Mucosa of stomach (tissue), 1 donor: ENCODE data around the gene MCUR1.

ENCODE experiments used
- H3K27me3 ChIP-seq: one replicate; pipeline ENCODE4 v1.7.0; 2013; ENCODE audit warnings: mild to moderate bottlenecking, low read length; ENCODE audit not compliant: control insufficient read depth, insufficient read depth
- H3K36me3 ChIP-seq: one replicate; pipeline ENCODE4 v1.7.0; 2013; ENCODE audit warnings: low read length; ENCODE audit not compliant: control insufficient read depth, insufficient read depth
- H3K4me1 ChIP-seq: one replicate; pipeline ENCODE4 v1.7.0; 2013; ENCODE audit warnings: mild to moderate bottlenecking, low read length; ENCODE audit not compliant: control insufficient read depth, insufficient read depth
- H3K4me3 ChIP-seq: one replicate; pipeline ENCODE4 v1.7.0; 2013; ENCODE audit warnings: low read length
- H3K9ac ChIP-seq: one replicate; pipeline ENCODE4 v1.7.0; 2013; ENCODE audit warnings: mild to moderate bottlenecking, low read length, moderate library complexity
- H3K9me3 ChIP-seq: one replicate; pipeline ENCODE4 v1.7.0; 2013; ENCODE audit warnings: mild to moderate bottlenecking, low read length, moderate library complexity; ENCODE audit not compliant: control insufficient read depth
- donor health status: Pancreatic carcinoma.

MCUR1 gene

DNA sequence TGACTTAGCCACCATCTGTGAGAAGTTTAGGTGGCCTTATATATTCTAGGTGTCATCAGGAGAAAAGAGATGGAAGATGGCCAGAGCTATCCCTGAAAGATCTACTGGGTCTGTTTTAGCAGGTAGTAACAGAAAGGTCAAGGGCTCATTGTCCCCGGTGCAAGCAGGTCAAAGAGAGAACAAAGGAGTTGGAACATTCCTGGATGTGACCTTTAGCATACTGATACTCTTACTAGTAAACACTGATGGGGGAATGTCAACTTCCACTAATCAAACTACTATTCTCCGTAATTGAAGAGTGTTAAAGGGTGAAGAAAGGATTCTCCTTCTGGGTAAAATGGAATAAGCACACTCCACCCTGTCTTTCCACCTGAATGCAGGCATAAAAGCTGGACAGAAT lies 4.0 kb upstream of the MCUR1 start:
- H3K27me3 ChIP-seq = no peaks in the 10 kb centered on the region
- no peak overlapping the region for H3K4me3 ChIP-seq
- no peak overlapping the region for H3K9ac ChIP-seq
- no peaks in the 10 kb centered on the region for H3K4me1 ChIP-seq
- no peaks in the 10 kb centered on the region for H3K9me3 ChIP-seq
- H3K36me3 ChIP-seq = no peaks in the 10 kb centered on the region

DNA sequence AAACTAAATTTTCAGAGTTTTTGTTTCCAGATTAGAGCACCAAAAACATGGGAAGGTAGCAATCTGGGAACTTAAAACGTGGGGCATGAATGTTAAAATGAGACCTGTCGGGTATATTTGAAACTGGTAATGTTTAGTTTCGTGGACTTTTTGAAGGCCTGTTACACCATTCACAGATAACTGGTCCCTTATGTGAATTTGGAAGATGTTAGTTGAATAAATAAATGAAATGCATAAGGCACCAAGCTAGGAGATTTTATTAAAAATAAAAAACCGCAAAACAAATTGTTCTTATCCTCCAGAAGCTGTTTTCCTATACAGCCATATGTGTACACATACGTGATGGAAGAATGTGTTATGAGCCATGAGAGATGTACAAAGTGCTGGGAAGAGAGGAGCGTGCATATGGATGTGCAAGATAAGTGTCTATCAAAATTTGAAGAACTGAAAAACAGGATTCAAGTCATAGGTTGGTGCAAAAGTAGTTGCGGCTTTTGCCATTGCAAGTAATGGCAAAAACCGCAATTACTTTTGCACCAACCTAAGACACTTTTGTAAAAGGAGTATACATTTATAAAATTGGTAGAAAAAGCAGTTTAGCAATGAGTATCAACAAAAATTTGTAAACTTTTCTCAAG lies 700 bp upstream of the MCUR1 start:
- H3K36me3 ChIP-seq = no peaks in the 10 kb centered on the region
- H3K9ac ChIP-seq = peak overlapping the region; percentile 67
- H3K4me1 ChIP-seq = peaks cover 18% of the 10 kb centered on the region
- no peaks in the 10 kb centered on the region for H3K9me3 ChIP-seq
- H3K27me3 ChIP-seq = no peaks in the 10 kb centered on the region
- H3K4me3 ChIP-seq = peak overlapping the region; percentile 40

DNA sequence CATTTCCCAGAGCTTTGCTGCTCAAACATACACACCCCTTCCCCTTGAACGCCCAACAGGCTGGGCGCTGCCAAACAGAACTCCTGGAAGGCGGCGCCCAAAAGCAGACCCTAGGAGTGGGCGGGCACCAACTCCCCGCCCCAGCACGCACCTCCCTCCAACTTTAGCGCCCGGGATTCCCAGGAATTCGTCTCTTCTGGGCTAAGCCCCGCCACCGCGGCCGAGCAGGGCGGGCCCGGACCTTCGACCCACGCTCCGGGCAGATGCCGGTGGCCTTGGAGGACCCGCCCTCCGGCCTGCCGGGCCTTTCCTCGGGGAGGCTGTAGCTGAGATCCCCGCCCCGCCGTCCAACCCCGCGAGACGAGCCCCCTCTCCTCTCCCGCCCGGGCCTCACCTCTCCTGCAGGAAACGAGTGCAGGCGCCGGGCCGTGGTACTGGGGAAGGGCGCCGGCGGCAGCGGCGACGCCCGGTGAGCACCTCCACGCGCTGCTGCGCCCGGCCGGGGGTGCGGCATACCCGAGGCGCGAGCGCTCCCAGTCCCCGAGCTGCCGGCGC lies 659 bp downstream of the MCUR1 start:
- Histone ChIP-seq H3K36me3 (no peaks in the 10 kb centered on the region), H3K4me1 (peaks cover 18% of the 10 kb centered on the region), H3K4me3 (peak overlapping the region; percentile 49), H3K9ac (peak overlapping the region; percentile 67), H3K9me3 (no peaks in the 10 kb centered on the region), H3K27me3 (no peaks in the 10 kb centered on the region)

DNA sequence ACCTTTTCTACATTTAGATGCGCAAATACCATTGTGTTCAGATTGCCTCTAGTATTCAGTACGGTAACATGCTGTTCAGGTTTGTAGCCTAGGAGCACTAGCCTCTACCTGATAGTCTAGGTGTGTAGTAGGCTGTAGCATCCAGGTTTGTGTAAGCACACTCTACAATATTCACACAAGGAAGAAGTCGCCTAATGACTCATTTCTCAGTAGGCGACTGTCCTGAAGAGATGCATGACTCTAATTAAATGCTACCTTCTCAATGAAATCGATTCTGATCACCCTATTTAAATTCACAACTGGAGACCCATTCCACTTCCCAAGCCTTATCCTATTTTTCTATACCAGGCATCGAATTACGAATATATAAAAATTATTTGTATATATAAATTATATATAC lies 1.3 kb downstream of the MCUR1 start:
- H3K9ac ChIP-seq = no peak overlapping the region
- H3K27me3 ChIP-seq = no peaks in the 10 kb centered on the region
- H3K4me3 ChIP-seq = no peak overlapping the region
- no peaks in the 10 kb centered on the region for H3K9me3 ChIP-seq
- H3K4me1 ChIP-seq = peaks cover 18% of the 10 kb centered on the region
- H3K36me3 ChIP-seq = no peaks in the 10 kb centered on the region

DNA sequence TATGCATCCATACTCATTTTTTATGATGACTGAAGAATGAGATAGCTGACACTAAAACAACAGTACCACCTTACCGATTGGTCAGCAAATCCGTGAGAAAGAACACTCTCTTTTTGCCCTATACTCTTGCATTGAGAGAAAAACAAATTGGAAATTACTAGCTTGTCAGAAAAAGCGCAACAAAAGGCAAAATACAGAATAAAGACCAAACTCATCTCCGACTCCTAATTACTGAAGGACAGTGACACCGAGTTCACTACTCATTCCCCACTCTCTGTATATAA lies 2.1 kb downstream of the MCUR1 start:
- Histone ChIP-seq H3K27me3 (no peaks in the 10 kb centered on the region), H3K4me1 (peaks cover 18% of the 10 kb centered on the region), H3K36me3 (no peaks in the 10 kb centered on the region), H3K4me3 (no peak overlapping the region), H3K9ac (no peak overlapping the region), H3K9me3 (no peaks in the 10 kb centered on the region)

DNA sequence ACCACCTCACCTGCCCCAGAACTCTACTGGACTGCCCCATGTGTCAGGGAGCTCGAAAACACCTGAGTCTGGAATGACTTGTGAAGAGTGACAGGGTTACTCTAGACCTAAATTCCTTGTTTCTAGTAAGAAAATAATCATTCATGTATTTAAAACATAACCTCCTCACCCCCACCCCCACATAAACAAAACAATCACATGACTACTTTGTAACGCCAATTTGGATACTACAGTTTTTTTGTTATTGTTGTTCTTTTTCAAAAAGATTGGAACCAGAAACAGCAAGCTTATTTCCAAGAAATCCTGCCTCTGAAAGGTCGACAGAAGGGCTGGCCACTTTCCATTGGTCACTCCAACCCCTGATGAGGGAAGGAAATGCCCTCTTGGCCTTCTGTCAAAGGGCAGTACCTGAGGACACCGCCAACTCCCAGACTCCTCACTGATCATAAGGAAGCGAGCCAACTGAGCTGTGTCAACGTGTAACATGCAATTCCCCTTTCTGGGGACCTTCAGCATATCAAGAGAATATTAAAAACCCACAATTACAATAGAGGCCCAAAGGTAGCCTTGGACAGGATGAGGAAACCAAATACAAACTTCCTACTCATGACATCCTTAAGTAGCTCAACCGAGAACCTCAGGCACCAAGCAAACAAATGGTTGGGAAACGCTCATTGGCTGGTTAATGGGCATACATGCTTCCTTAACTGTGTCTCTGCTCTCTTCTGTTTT lies 2.6 kb downstream of the MCUR1 start:
- Histone ChIP-seq H3K9ac (no peak overlapping the region), H3K27me3 (no peaks in the 10 kb centered on the region), H3K4me1 (peaks cover 18% of the 10 kb centered on the region), H3K36me3 (no peaks in the 10 kb centered on the region), H3K9me3 (no peaks in the 10 kb centered on the region), H3K4me3 (no peak overlapping the region)

DNA sequence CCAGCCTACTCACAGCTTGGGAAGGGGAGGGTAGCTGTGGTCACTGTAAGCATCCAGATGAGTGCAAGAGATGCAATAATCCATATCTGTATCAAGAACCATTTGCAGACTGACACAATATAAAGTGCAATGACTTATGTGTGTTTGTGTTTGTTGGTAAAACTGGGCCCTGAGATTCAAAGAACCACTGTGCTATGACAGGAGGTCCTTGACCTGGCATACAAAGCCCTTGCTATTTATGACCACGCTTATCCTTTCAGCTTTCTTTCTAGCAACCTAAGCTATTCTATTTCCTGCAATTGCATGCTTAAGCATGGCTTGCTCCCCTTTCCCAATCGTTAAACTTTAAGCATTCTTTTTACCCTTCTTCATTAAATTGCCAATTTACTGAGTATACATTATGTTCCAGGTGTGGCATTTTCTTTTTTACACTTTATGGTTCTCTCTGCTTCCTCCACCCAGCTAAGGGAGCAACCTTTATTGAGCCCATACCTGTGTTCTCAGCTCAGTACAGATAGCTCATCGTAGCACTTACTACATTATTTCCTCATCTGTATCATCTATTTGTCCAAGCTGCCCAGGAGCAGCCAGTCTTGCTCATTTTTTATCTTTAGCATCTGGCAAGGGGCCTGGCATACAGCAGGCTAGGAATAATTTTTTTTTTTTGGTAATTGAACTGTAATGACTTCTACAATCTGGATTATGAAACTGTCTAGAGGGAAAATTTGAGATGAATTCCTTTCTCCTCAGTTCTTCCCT lies 3.5 kb downstream of the MCUR1 start:
- Histone ChIP-seq H3K27me3 (no peaks in the 10 kb centered on the region), H3K36me3 (no peaks in the 10 kb centered on the region), H3K9me3 (no peaks in the 10 kb centered on the region), H3K9ac (no peak overlapping the region), H3K4me3 (no peak overlapping the region), H3K4me1 (peaks cover 18% of the 10 kb centered on the region)

DNA sequence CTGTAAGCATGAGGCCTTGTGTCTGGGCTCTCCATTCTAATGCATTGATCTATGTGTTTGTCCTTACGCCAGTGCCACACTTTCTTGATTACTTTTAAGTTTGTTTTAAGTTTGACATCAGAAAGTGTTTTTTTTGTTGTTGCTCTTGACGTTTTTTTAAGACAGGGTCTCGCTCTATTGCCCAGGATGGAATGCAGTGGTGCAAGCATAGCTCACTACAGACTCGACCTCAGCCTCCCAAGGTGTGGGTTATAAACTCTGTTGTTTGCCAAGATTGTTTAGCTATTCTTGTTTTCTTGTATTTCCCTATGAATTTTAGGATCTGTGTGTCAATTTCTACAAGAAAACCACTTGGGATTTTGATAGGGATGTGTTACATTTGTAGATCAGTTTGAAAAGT lies 5.6 kb downstream of the MCUR1 start:
- H3K9ac ChIP-seq = no peak overlapping the region
- no peaks in the 10 kb centered on the region for H3K9me3 ChIP-seq
- H3K36me3 ChIP-seq = no peaks in the 10 kb centered on the region
- H3K4me1 ChIP-seq = peaks cover 18% of the 10 kb centered on the region
- no peaks in the 10 kb centered on the region for H3K27me3 ChIP-seq
- H3K4me3 ChIP-seq = no peak overlapping the region

DNA sequence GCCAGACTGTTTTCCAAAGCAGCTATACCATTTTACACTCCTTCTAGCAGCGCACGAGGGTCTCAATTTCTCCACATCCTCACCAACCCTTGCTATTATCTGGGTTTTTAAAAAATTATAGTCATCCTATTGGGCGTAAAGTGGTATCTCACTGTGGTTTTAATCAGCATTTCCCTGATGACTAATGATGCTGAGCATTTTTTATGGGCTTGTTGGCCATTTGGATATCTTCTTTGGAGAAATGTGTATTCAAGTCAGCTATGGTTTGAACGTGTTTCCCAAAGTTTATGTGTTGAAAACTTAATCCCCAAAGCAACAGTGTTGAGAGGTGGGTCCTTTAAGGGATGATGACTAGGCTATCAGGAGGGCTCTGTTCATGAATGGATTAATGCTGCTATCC lies 6.7 kb downstream of the MCUR1 start:
- Histone ChIP-seq H3K36me3 (no peaks in the 10 kb centered on the region), H3K4me1 (peaks cover 14% of the 10 kb centered on the region), H3K9ac (no peak overlapping the region), H3K27me3 (no peaks in the 10 kb centered on the region), H3K9me3 (no peaks in the 10 kb centered on the region), H3K4me3 (no peak overlapping the region)

DNA sequence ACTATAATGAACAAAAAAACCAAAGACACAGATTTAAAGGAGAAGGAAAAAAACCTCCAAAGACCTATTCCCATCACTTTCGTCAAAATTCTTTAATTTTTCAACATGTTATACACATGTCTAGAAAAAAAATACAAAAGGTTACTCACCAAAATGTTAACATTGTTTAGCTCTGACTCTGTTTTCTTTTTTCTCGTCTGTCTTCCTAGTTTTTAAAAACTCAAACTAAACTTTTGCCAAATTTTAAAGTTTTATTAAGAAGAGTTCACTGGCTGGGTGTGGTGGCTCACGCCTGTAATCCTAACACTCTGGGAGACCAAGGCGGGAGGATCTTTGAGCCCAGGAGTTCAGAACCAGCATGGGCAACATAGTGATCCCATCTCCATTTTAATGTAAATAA lies 10.8 kb downstream of the MCUR1 start:
- Histone ChIP-seq H3K4me3 (no peak overlapping the region), H3K36me3 (no peaks in the 10 kb centered on the region), H3K27me3 (no peaks in the 10 kb centered on the region), H3K9ac (no peak overlapping the region), H3K9me3 (no peaks in the 10 kb centered on the region), H3K4me1 (no peaks in the 10 kb centered on the region)

DNA sequence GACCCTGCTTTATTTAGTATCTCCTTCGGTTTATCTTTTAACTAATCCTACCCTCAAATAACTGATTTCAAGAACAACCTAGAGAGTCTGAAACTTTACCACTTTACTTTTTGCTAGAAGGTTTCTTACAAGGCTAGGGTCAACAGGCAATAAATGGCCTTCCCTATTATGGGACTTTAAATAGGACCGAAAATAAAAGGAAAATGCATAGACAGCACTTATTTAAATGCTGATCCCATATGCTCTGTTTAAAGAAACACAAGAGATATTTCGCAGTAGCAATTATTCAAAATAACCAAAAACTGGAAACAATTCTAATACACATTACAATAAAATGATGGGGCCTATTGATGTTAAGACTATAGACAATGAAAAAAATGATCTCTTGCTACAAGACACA lies 13.7 kb downstream of the MCUR1 start:
- Histone ChIP-seq H3K9me3 (no peaks in the 10 kb centered on the region), H3K27me3 (no peaks in the 10 kb centered on the region), H3K4me1 (no peaks in the 10 kb centered on the region), H3K36me3 (no peaks in the 10 kb centered on the region), H3K9ac (no peak overlapping the region), H3K4me3 (no peak overlapping the region)

DNA sequence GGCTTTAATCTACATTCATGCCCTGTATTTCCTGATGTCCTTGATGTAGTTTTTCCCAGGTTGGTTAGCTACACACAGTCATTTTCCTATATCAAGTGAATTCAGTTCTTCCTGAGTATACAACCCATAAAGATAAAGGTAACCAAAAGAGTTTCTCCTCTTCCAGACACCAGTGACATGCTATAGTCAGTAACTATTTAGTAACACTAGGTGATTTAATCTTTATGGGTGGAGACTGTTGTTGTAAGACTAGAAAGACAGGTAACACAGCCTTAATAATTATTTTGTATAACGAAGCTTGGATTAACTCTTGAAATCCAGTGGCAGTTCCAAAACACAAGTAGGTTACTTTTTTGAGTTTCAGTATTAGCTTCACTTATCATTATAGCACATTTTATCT lies 17.6 kb downstream of the MCUR1 start:
- Histone ChIP-seq H3K9ac (no peak overlapping the region), H3K27me3 (no peaks in the 10 kb centered on the region), H3K4me1 (no peaks in the 10 kb centered on the region), H3K4me3 (no peak overlapping the region), H3K9me3 (no peaks in the 10 kb centered on the region), H3K36me3 (no peaks in the 10 kb centered on the region)
